ENCODE data around the gene TMEM95.

Gene TMEM95

GRCh38 chr17:7369825-7370224, 14.9 kb downstream of the TMEM95 start:
- no peak for DNase-seq (ENCODE audit: low spot score)
- no peak for TF ChIP-seq CTCF (IDR thresholded peaks at IDR 0.05; ENCODE audit: extremely low read depth, missing control alignments)

GRCh38 chr17:7370853-7371252, 15.9 kb downstream of the TMEM95 start:
- no peak for TF ChIP-seq CTCF (IDR thresholded peaks at IDR 0.05; ENCODE audit: extremely low read depth, missing control alignments)
- no peak for DNase-seq (ENCODE audit: low spot score)

GRCh38 chr17:7374353-7374752, 19.4 kb downstream of the TMEM95 start:
- no peak for TF ChIP-seq CTCF (IDR thresholded peaks at IDR 0.05; ENCODE audit: extremely low read depth, missing control alignments)
- DNase-seq (ENCODE audit: low spot score): no peak

GRCh38 chr17:7379134-7379533, 24.2 kb downstream of the TMEM95 start:
- no peak for TF ChIP-seq CTCF (IDR thresholded peaks at IDR 0.05; ENCODE audit: extremely low read depth, missing control alignments)
- DNase-seq (ENCODE audit: low spot score): no peak

GRCh38 chr17:7380321-7380720, 25.4 kb downstream of the TMEM95 start:
- no peak for DNase-seq (ENCODE audit: low spot score)

GRCh38 chr17:7380855-7381683, 26.1 kb downstream of the TMEM95 start, which contains the start of gene TNK1:
TSS of gene TNK1 (plus strand) at chr17:7381089. CDS start at chr17:7382927, 1,838 bp downstream.
- TF ChIP-seq CTCF (IDR thresholded peaks at IDR 0.05; ENCODE audit: extremely low read depth, missing control alignments): no peak
- DNase-seq (ENCODE audit: low spot score): no peak

More at GRCh38 chr17:7380321-7380720, 25.4 kb downstream of the TMEM95 start:
- no peak for TF ChIP-seq CTCF (IDR thresholded peaks at IDR 0.05; ENCODE audit: extremely low read depth, missing control alignments)

- no peak for DNase-seq (ENCODE audit: low spot score)
- no peak for TF ChIP-seq CTCF (IDR thresholded peaks at IDR 0.05; ENCODE audit: extremely low read depth, missing control alignments)
Measured at GRCh38 chr17:7382901-7383300, 27.9 kb downstream of the TMEM95 start.

All from GM20000 (cell line).